ENCODE measurements around the gene OSBPL7.
"Not testable (repeated sequence)": the region's sequence is repeated elsewhere in the genome, so short reads cannot be mapped to it uniquely, and the experiment has no call there.

OSBPL7 gene

GRCh38 chr17:47806026-47806912, 15.3 kb downstream of the OSBPL7 start:
- no peak for DNase-seq (ENCODE audit: low read depth in 2 of 2)

- no peak for DNase-seq (ENCODE audit: low read depth in 2 of 2)
Measured at GRCh38 chr17:47804461-47804860, 17.1 kb downstream of the OSBPL7 start.

GRCh38 chr17:47803751-47804150, 17.8 kb downstream of the OSBPL7 start:
- DNase-seq (ENCODE audit: low read depth in 2 of 2), result no peak

- DNase-seq (ENCODE audit: low read depth in 2 of 2), result no peak
Measured at GRCh38 chr17:47803201-47803600, 18.4 kb downstream of the OSBPL7 start.

GRCh38 chr17:47802341-47803022, 19.1 kb downstream of the OSBPL7 start:
- no peak for DNase-seq (ENCODE audit: low read depth in 2 of 2)

GRCh38 chr17:47801906-47802305, 19.7 kb downstream of the OSBPL7 start:
- no peak for DNase-seq (ENCODE audit: low read depth in 2 of 2)

- no peak for DNase-seq (ENCODE audit: low read depth in 2 of 2)
Measured at GRCh38 chr17:47801176-47801765, 20.3 kb downstream of the OSBPL7 start.

GRCh38 chr17:47800686-47801085, 20.9 kb downstream of the OSBPL7 start:
- DNase-seq (ENCODE audit: low read depth in 2 of 2), result no peak

- no peak for DNase-seq (ENCODE audit: low read depth in 2 of 2)
Measured at GRCh38 chr17:47797797-47798196, 23.8 kb downstream of the OSBPL7 start.

GRCh38 chr17:47792979-47793378, 28.6 kb downstream of the OSBPL7 start:
- no peak for DNase-seq (ENCODE audit: low read depth in 2 of 2)

GRCh38 chr17:47792457-47792856, 29.1 kb downstream of the OSBPL7 start:
- no peak for DNase-seq (ENCODE audit: low read depth in 2 of 2)

GRCh38 chr17:47791025-47791424, 30.6 kb downstream of the OSBPL7 start:
- no peak for DNase-seq (ENCODE audit: low read depth in 2 of 2)

- no peak for DNase-seq (ENCODE audit: low read depth in 2 of 2)
Measured at GRCh38 chr17:47789611-47790561, 31.7 kb downstream of the OSBPL7 start.

- peak in 1 of 2 experiments; percentile 7 for DNase-seq (ENCODE audit: low read depth in 2 of 2)
Measured at GRCh38 chr17:47785538-47786123, 36.0 kb downstream of the OSBPL7 start.

- no peak for DNase-seq (ENCODE audit: low read depth in 2 of 2)
Measured at GRCh38 chr17:47781397-47781796, 40.2 kb downstream of the OSBPL7 start.

GRCh38 chr17:47778184-47778635, 43.4 kb downstream of the OSBPL7 start:
- DNase-seq (ENCODE audit: low read depth in 2 of 2), result no peak

GRCh38 chr17:47776330-47777197, 45.0 kb downstream of the OSBPL7 start:
- DNase-seq (ENCODE audit: low read depth in 2 of 2), result peak in 1 of 2 experiments; percentile 7

- no peak for DNase-seq (ENCODE audit: low read depth in 2 of 2)
Measured at GRCh38 chr17:47774987-47775580, 46.5 kb downstream of the OSBPL7 start.

- DNase-seq (ENCODE audit: low read depth in 2 of 2), result no peak
Measured at GRCh38 chr17:47774331-47774730, 47.3 kb downstream of the OSBPL7 start.

GRCh38 chr17:47773649-47774048, 47.9 kb downstream of the OSBPL7 start:
- not testable (repeated sequence) for DNase-seq (ENCODE audit: low read depth in 2 of 2)
